Tongue (tissue), 2 donors: Measurements from ENCODE around the gene KRTAP9-6. TPM values are rescaled to one million over a fixed set of nuclear protein-coding genes. Genes with fewer than 3 reads are reported as not detected.
"Not testable (repeated sequence)": the region's sequence is repeated elsewhere in the genome, so short reads cannot be mapped to it uniquely, and the experiment has no call there.

Experiments
- DNase-seq: peaks from one replicate; pipeline ENCODE4 v3.0.0-alpha.2; 2015
- total RNA-seq: library from RNA; depleted of rRNA; stranded (reverse); fragments of >200 nt; gene quantifications from one replicate; pipeline ENCODE4 v1.2.3, GENCODE V29; 2014

KRTAP9-6 gene
- total RNA-seq, 1 donor from 2014 or later = not detected

DNA sequence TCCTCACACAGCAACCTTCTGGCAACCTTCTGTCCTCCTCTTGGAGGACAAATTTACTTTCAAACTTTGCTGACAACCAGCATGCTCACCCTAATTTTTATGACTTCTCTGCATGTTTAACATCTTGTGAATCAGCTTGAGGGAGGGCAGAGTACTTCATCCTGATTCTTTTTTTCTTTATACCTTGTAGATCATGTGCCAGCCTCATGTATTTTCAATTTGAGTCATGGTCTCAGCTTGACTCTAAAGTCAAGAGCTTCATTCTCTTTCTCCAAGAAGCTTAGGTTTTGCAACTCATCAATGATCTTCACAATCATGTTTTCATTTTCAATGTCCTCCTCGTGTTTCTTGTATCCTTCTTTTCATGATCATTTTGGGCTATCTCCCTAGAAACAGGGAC lies 6.7 kb downstream of the KRTAP9-6 start:
- DNase-seq = no peak

DNA sequence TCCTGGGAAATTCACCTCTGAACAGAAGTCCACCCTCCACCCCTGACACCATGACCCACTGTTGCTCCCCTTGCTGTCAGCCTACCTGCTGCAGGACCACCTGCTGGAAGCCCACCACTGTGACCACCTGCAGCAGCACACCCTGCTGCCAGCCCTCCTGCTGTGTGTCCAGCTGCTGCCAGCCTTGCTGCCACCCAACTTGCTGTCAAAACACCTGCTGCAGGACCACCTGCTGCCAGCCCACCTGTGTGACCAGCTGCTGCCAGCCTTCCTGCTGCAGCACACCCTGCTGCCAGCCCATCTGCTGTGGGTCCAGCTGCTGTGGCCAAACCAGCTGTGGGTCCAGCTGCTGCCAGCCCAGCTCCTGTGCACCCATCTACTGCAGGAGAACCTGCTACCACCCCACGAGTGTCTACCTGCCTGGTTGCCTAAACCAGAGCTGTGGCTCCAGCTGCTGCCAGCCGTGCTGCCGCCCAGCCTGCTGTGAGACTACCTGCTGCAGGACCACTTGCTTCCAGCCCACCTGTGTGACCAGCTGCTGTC lies 10.5 kb downstream of the KRTAP9-6 start, which contains the start of gene KRTAP9-7:
TSS of gene KRTAP9-7 (plus strand) at position 51 of the 543 bp plus-strand sequence. CDS start at position 51, 0 bp downstream.
- not testable (repeated sequence) for DNase-seq

DNA sequence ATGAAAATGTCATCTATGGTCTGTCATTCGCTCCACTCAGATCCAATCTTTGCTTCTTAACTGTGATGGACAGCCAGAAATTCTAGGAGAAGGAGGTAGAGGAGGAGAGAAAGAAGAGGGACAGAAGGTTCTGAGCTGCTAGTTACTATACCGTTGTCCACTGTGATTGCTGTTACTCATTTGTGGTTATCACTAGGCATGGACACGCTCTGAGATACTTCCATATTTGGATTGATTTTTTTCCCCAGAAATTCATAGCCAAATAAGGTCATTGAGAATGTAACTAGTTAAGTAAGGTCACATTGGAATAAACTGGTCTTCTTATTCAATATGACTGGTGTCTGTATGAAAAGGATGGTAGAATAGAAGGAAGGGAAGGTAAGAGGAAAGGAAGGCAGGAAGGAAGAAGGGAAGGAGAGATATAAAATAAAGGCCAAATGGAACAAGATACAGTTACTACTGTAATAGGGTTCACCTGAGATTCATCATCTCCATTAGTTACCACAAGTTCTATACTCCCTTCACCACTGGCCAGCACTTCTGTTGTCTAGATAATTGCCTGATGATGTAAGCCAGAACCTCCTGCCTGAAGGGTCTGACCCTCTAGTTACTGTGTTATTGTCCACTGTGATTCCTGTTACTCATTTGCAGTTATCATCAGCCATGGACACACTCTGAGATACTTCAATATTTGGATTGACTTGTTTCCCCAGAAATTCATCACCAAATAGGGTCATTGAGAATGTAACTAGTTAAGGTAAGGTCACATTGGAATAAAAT lies 13.2 kb downstream of the KRTAP9-6 start:
- DNase-seq = no peak

DNA sequence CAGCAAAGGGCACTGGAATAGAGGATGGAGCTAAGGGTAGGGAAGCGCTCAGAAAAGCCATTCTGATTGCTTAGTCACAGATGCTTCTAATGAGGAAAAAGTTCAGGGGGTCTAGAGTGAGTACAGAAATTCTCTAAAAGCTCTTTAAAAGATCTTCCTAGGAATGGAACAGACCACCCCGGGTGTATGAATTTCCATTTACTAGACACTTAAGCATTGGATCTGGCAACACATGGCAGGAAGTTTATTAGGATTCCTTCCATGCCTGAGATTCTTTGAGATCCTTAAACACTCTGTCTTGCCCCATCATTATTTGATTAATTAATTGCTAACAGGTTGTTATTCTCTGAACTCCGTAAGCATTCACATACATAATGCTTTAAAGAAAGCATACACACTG lies 18.9 kb downstream of the KRTAP9-6 start:
- no peak for DNase-seq

DNA sequence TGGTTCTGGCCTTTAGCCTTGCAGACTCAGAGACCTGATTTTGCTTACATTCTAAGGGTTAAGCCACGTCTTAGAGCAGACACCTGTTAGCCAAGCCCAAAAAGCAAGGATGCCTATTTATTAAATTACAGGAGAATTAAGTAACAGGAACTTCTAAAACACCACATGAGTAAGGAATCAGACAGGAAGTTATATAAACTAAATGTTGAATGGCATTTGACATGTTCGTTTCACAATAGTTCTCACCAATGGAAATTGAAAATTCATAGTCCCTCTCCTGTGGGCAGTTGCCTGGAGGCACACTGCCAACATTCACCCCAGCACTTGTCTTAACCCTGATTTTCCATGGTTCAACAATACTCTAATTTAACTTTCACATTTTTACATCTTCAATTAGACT lies 19.4 kb downstream of the KRTAP9-6 start:
- peak; percentile 0 for DNase-seq

DNA sequence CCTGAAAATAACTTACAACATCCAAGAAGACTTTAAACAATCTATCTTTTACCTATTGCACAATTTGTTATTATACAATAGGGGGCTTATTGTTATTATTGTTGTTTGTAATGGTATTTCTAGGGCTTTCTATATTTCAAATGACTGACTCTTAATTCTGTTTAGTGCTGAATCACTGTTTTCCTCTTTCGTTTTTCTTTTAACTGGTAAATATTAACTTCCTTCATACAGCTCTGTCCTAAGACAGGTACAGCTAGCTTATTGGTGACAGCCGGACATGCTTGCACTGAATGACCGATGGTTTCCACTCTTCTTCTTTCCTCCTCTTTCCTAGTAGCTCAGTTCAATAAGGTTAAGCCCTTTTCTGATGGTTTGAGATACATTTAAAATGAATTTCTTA lies 21.9 kb downstream of the KRTAP9-6 start:
- DNase-seq = no peak

DNA sequence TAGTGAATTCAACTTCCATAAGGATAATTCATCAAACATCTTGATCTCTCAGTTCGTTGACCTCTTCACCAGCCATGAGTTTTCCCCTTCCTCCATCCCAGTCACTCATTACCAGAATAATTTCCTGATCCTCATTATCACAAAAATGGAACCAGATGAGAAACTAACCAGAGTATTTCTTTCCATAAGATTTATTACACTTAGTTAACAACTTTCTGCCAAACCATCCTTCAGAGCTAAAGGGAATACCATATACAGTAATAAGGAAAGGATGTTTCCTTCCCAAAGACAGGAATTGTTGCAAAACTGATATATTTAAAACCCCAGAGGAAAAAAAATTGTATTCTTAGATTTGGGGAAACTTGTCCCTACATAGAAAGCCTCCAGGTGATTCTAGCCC lies 28.8 kb downstream of the KRTAP9-6 start:
- DNase-seq = no peak

DNA sequence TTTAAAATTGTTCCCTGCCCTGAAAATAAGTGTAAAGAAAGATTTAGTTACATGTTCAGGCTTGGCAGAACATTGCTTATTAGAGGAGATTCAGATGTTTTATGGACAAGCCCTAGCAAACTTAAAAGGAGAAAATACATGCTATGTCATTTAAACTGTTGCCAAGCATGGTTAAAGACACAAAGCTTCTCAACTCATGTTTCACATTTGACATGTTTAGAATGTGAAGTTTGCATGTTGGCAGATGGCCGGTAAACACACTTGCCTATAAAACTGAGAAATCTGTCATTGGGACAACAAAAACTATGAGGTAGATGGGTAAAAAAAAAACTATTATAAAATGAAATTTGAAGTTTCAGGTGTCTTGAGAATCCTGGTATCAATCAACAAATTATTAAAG lies 31.7 kb downstream of the KRTAP9-6 start:
- peak; percentile 58 for DNase-seq

DNA sequence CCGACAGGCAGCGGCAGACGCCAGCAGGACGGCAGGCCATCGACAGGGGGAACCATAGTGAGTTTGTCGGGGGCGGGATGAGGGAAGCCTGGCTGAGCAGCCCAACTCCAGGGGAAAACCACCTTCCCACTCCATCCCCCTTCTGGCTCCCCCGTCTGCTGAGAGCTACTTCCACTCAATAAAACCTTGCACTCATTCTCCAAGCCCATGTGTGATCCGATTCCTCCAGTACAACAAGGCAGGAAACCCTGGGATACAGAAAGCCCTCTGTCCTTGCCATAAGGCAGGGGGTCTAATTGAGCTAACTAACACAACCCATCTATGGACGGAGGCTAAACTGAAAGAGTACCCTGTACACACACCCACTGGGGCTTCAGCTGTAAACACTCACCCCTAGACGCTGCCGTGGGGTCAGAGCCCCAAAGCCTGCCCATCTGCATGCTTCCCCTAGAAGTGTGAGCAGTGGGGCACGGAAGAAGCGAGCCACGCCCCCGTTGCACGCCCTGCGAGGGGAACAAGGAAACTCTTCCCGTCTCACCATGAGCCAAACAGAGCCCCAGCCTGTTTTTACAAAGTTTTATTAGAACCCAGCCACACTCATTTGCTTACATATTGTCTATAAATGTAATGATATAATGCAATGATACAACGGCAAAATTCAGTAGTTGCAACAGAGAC lies 33.4 kb downstream of the KRTAP9-6 start:
- no peak for DNase-seq

DNA sequence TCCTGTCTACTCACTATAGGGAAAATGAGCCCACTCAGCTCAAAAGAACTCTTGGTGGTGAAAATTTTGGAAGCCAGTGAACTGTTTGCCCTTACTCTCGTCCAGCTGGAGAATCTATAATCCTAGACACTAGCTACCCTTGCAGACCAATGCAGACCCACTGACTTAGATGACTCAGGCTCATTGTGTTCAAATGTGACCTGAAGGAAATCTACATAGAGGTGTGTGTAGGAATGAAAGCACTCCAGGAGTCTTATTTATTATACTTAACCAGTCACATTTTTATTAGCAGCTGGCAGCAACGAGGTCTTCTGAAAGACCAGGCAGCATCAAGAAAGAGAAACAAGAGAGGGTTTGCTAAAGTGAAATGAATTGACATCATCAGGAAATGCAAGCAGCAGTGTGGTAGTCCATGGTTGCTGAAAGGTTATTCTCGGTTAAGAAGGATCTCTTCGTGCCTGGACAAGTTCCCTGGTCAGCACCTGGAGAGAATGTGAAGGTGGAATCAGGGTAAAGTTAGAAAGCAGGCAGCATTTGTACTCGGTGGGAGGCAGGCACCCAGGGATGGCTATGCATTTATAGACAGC lies 36.1 kb downstream of the KRTAP9-6 start:
- no peak for DNase-seq

DNA sequence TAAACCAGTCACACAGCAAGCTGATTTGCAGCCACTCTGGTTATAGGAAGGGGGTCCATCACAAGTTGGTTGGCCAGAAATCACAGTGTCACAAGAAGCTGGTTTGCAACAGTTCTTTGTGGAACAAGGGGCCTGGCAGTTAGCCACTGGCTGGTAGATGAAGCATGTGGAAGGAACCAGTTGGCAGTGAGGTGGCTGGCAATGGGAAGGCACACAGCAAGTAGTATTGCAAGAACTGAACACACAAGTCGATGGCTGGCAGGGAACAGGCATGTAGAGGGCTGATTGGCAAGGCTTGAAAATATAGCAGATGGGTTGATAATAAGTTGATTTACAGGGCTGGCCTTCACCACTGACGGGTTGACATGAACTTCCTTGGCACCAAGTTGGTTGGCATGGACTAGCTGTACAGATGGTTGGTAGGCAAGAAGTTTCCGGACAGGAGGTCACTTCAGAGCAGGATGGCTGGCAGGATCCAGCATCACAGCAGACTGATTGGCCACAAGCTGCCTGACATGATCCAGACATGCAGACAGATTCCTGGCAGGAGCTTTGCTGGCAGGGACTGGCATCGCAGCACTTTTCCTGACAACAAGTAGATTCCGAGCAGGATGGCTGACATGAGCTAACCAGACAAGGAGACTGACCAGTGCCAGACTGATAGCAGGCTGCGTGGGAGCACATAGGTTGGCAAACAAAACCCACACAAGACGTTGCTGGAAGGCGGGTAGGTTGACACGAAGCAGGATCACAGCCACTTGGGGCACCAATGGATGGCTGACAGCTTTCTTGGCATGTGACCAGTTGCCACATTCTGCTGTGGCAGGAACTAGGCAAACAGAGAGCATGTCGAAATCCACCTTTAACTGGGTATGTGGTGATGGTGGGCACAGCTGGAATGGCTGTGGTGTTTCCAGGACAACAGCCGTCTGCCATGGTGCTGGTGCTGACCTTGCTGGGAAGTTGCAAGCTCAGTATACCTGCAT lies 37.0 kb downstream of the KRTAP9-6 start, which contains the start of gene KRTAP29-1:
TSS of gene KRTAP29-1 (minus strand) at position 936 of the 986 bp plus-strand sequence. CDS start at position 936, 0 bp downstream.
- no peak for DNase-seq

DNA sequence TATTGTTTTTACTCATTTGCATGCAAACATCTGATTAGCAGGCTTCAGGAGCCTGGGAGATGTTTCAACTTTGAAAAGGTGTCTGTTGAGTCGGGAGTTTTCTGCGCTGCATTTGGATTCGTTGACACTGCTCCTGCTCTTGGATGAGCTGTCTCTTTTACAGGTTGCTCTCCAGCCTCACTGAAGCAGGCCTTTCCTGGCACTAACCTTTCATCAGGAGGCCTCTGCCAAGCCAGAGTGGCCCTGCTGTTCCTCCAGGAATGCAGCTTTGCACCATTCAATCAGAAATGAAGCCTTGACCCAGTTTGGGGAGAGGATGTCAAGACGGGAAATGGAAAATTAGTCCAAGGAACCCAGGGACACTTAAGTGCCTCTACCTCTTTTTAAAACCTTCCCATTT lies 37.8 kb downstream of the KRTAP9-6 start:
- no peak for DNase-seq

DNA sequence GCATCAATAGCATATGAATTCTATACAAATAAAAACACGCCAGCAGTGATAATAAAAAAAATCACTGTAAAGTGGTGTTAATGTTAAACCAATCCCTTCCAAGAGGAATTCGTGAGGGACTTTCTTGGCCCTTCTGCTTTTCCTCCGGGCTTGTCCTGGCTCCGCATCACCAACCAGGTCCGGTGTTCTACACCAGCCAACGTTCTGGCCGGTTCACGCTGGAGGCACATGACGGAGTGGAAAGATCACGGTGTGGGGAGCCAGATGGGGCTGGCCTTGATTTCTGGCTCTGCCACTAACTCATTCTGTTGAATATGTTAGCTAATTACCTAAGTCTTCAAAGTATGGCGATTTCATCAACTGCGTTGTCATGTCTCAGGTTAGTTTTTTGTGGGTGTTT lies 38.9 kb downstream of the KRTAP9-6 start:
- DNase-seq = no peak

DNA sequence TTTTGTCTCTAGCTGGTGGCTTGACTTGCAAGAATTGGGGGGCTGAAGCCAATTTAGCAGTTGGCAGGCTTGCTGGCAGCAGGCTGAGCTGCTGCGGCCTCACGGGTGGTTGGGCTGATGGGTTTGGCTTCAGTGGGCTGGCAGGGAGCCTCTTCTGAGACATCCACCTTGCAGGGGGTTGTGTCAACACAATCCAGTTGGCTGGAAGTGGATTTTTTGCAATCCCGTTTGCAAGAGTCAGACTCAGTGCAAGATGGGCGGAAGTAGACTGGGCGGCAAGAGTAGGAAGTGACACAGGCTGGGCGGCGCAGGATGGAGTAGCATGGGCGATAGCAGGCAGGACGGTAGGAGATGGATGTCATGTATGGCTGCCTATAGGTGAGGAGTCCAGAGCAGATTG lies 42.5 kb downstream of the KRTAP9-6 start:
- no peak for DNase-seq

DNA sequence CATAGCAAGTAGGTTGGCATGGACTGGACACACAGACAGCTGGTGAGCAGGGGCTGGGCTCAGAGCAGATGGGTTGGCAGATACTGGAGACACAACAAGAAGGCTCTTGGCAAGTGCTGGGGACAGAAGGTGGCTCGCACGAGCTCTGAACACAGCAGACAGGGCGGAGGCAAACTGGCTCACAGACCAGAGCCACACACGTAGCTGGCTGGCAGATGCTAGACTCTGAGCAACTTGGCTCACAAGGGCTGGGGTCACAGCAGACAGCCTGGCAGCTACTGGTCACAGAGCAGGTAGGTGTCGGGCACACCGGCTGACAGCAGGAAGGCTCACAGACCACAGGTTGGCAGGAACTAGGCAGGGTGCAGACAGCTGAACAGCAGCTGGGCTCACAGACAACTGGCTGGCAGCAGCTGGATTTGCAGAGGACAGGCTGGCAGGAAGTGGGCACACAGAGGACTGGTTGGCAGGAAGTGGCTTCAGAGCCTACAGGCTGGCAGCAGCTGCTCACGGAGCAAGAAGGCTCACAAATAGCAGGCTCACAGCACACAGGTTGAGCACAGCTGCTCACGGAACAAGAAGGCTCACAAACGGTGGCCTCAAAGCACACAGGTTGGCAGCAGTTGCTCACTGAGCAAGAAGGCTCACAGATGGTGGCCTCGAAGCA lies 43.2 kb downstream of the KRTAP9-6 start:
- DNase-seq = peak; percentile 92

DNA sequence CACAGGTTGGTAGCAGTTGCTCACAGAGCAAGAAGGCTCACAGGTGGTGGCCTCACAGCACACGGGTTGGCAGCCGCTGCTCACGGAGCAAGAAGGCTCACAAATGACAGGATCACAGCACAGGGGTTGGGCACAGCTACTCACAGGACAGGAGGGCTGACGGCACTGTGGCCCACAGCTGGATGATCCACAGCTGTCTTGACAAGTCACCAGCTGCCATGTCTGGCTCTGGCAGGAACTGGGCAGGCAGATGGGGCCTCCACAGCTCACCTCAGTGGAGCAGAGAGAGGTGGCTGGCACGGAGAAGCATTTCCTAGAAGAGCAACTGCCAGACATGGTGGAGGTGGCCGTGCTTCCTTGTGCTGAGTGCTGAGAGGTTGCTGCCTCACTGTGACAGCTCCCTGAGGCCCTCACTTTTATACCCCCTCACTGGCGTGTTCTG lies 43.8 kb downstream of the KRTAP9-6 start, which contains the start of gene KRTAP16-1:
TSS of gene KRTAP16-1 (minus strand) at position 392 of the 442 bp plus-strand sequence. CDS start at position 336, 56 bp downstream.
- no peak for DNase-seq

DNA sequence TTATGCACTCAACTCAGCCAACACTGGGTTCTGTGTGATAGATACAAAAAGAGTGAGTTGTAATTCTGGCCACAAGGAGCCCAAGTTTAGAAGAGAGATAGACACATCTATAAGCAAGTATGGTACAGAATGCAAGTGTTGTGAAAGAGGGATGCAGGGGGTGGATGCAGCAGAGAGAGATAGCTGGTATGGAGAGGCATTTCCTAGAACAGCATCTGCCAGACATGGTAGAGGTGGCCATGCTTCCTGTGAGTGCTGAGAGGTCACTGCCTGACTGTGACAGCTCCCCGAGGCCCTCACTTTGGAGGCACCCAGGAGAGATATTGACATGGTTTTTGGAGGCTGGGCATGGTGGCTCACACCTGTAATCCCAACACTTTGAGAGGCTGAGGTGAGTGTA lies 45.9 kb downstream of the KRTAP9-6 start:
- DNase-seq = no peak

DNA sequence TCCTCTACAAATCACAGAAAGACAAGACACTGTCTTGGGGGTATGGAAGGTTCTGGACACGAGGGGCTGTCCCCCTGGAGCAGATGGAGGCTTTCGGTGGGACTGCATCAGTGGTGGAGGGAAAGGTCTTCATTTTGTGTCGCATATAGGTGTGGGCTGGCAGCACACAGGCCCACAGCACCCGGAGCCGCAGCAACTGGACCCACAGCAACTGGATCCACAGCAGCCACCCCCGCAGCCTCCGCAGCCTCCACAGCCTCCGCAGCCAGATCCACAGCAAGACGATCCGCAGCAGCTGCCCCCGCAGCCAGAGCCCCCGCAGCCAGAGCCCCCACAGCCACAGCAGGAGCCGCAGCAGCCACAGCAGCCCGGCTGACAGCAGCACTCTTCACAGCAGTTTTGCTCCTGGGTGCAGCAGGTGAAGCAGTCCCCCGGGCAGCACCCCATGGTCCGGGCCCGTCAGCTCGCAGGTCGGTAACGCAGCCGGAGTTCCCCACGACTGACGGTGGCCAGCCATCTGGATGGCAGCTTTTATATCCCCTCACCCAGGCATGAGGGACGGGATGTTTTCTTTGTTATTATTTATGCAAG lies 50.1 kb downstream of the KRTAP9-6 start, which contains the start of gene KRTAP17-1:
TSS of gene KRTAP17-1 (minus strand) at position 507 of the 591 bp plus-strand sequence. CDS start at position 447, 60 bp downstream.
- no peak for DNase-seq
